CD8-positive, alpha-beta memory T cell (primary cell): Measurements from ENCODE around the gene PTPN22. TPM values are rescaled to one million over a fixed set of nuclear protein-coding genes. Genes with fewer than 3 reads are reported as not detected.

ENCODE experiments used
- CTCF ChIA-PET: fragments of 350-600 bp; sonication (Branson Sonifier 250); formaldehyde crosslinking; loops from one replicate; lab custom pipeline; 2021; ENCODE audit warnings: antibody characterized with exemption; lab: Charles Lee
- POLR2A ChIA-PET: fragments of 350-600 bp; sonication (Branson Sonifier 250); formaldehyde crosslinking; loops from one replicate; lab custom pipeline; 2021; ENCODE audit warnings: antibody characterized with exemption; lab: Charles Lee
- DNase-seq, 5 donors: peaks; one replicate each; pipeline versions ENCODE4 v3.0.0 to v3.0.0-alpha.2; 2020 to 2022; ENCODE audit warnings: mixed read lengths in 1 of 5
- H3K27ac ChIP-seq: one replicate; pipeline ENCODE4 v1.7.0; 2013; ENCODE audit warnings: low read depth, mild to moderate bottlenecking, low read length, moderate library complexity
- H3K27me3 ChIP-seq: 2 replicates; pipeline ENCODE4 v1.7.0; 2013; ENCODE audit warnings: low read length, mild to moderate bottlenecking; ENCODE audit not compliant: insufficient read depth, poor library complexity, severe bottlenecking
- H3K36me3 ChIP-seq: 2 replicates; pipeline ENCODE4 v1.7.0; 2013; ENCODE audit warnings: mild to moderate bottlenecking, low read length, moderate library complexity; ENCODE audit not compliant: insufficient read depth
- H3K4me1 ChIP-seq: 2 replicates; pipeline ENCODE4 v1.7.0; 2013; ENCODE audit warnings: mild to moderate bottlenecking, low read length, moderate library complexity; ENCODE audit not compliant: insufficient read depth
- H3K4me3 ChIP-seq: 2 replicates; pipeline ENCODE4 v1.7.0; 2013; ENCODE audit warnings: mild to moderate bottlenecking, low read length
- H3K9me3 ChIP-seq: 2 replicates; pipeline ENCODE4 v1.7.0; 2013; ENCODE audit warnings: mild to moderate bottlenecking, low read length
- H3K27ac Mint-ChIP-seq, 8 donors: one replicate each; pipeline ENCODE4 v1.8.0; 2020 to 2021; ENCODE audit warnings: mixed read lengths in 8 of 8, mild to moderate bottlenecking in 6 of 8, inconsistent platforms in 3 of 8, moderate library complexity in 3 of 8
- H3K27me3 Mint-ChIP-seq, 2 donors: one replicate each; pipeline ENCODE4 v1.8.0; 2020 to 2021; ENCODE audit warnings: mixed read lengths in 2 of 2, mild to moderate bottlenecking in 1 of 2, moderate library complexity in 1 of 2
- H3K36me3 Mint-ChIP-seq, 3 donors: one replicate each; pipeline ENCODE4 v1.8.0; 2020 to 2021; ENCODE audit warnings: mixed read lengths in 3 of 3, inconsistent platforms in 1 of 3, mild to moderate bottlenecking in 1 of 3
- H3K4me1 Mint-ChIP-seq, 3 donors: one replicate each; pipeline ENCODE4 v1.8.0; 2020 to 2021; ENCODE audit warnings: mixed read lengths in 3 of 3, inconsistent platforms in 1 of 3, mild to moderate bottlenecking in 1 of 3
- H3K4me3 Mint-ChIP-seq, 7 donors: one replicate each; pipeline ENCODE4 v1.8.0; 2020 to 2021; ENCODE audit warnings: mixed read lengths in 7 of 7, mild to moderate bottlenecking in 6 of 7, moderate library complexity in 4 of 7, inconsistent platforms in 2 of 7
- H3K9me3 Mint-ChIP-seq, 5 donors: one replicate each; pipeline ENCODE4 v1.8.0; 2020 to 2022; ENCODE audit warnings: mixed read lengths in 5 of 5, mild to moderate bottlenecking in 3 of 5, moderate library complexity in 2 of 5, inconsistent platforms in 1 of 5
- polyA plus RNA-seq: library from polyadenylated mRNA; unstranded; fragments of 300-500 nt; fragmentation: Illumina TruSeq; gene quantifications from one replicate; pipeline ENCODE4 v1.2.3, GENCODE V29; 2021
- total RNA-seq, 2 experiments: library from RNA; stranded (reverse); gene quantifications; one replicate each; pipeline ENCODE4 v1.2.3, GENCODE V29; 2021

The PTPN22 gene
- total and polyA plus RNA-seq, 3 experiments from 2014 or later = 57.7 to 83.2 (median 66.5) TPM

- Histone ChIP-seq H3K4me3 (peak overlapping the region; percentile 26), H3K4me1 (peaks cover 70% of the 10 kb centered on the region), H3K27ac (peak overlapping the region; percentile 68), H3K36me3 (no peaks in the 10 kb centered on the region), H3K9me3 (no peaks in the 10 kb centered on the region), H3K27me3 (no peaks in the 10 kb centered on the region)
- Mint-ChIP-seq H3K27me3 (no peaks in the 10 kb centered on the region), H3K4me3 (peak overlapping the region; percentile 91 to 96 (median 93)), H3K27ac (peak overlapping the region; percentile 94 to 99 (median 98)), H3K4me1 (peaks cover 72 to 90% (median 84%) of the 10 kb centered on the region in 3 donors), H3K36me3 (peaks cover 0 to 28% (median 8%) of the 10 kb centered on the region in 3 donors), H3K9me3 (no peaks in the 10 kb centered on the region)
- ChIA-PET CTCF (interaction anchor here (0.7 to 1.1 kb wide), 3 partner anchors 9 to 56 kb away, joined by 3 to 6 read pairs (median 3); partner anchors contain the start of genes AP4B1 and HIPK1), POLR2A (interaction anchor here (0.6 to 1.3 kb wide), 2 partner anchors 32 to 60 kb away, joined by 3 to 7 read pairs; partner anchors contain the start of genes AP4B1, DCLRE1B and RSBN1)
- peak in 2 of 5 donors; percentile 15 to 29 for DNase-seq
These were observed 865 bp upstream of the PTPN22 start for GRCh38 chr1:113872219-113872935.

- Mint-ChIP-seq H3K27ac (peak overlapping the region; percentile 94 to 99 (median 98)), H3K27me3 (no peaks in the 10 kb centered on the region), H3K4me1 (peaks cover 78 to 88% (median 87%) of the 10 kb centered on the region in 3 donors), H3K4me3 (peak overlapping the region; percentile 91 to 96 (median 93)), H3K9me3 (no peaks in the 10 kb centered on the region), H3K36me3 (peaks cover 0 to 31% (median 8%) of the 10 kb centered on the region in 3 donors)
- H3K27ac ChIP-seq = peak overlapping the region; percentile 68
- H3K36me3 ChIP-seq = no peaks in the 10 kb centered on the region
- ChIA-PET CTCF (interaction anchor here (1.1 to 2.6 kb wide), 6 partner anchors 10 to 60 kb away, joined by 3 to 13 read pairs (median 4); partner anchors contain the start of genes AP4B1, HIPK1 and RSBN1), POLR2A (interaction anchor here (0.9 to 2.1 kb wide), 2 partner anchors 20 to 60 kb away, joined by 6 read pairs; no protein-coding TSS in a partner anchor)
- no peaks in the 10 kb centered on the region for H3K9me3 ChIP-seq
- peak overlapping the region; percentile 69 for H3K4me3 ChIP-seq
- H3K4me1 ChIP-seq = peaks cover 77% of the 10 kb centered on the region
- no peaks in the 10 kb centered on the region for H3K27me3 ChIP-seq
- DNase-seq = no peak
These were observed 734 bp downstream of the PTPN22 start for GRCh38 chr1:113870778-113871177.

- H3K4me1 Mint-ChIP-seq = peaks cover 69 to 86% (median 83%) of the 10 kb centered on the region in 3 donors
- peaks cover 58% of the 10 kb centered on the region for H3K4me1 ChIP-seq
- H3K36me3 Mint-ChIP-seq = peaks cover 3 to 48% (median 8%) of the 10 kb centered on the region in 3 donors
- H3K4me3 Mint-ChIP-seq = peak overlapping the region; percentile 91 to 96 (median 93)
- no peaks in the 10 kb centered on the region for H3K9me3 Mint-ChIP-seq
- H3K9me3 ChIP-seq = no peaks in the 10 kb centered on the region
- H3K4me3 ChIP-seq = no peak overlapping the region
- no peak overlapping the region for H3K27ac ChIP-seq
- H3K27me3 Mint-ChIP-seq = no peaks in the 10 kb centered on the region
- no peaks in the 10 kb centered on the region for H3K36me3 ChIP-seq
- peak overlapping the region; percentile 0 to 99 (median 98) for H3K27ac Mint-ChIP-seq
- ChIA-PET CTCF (interaction anchor here (0.7 to 2.6 kb wide), 6 partner anchors 11 to 61 kb away, joined by 3 to 9 read pairs (median 4); partner anchors contain the start of genes AP4B1, DCLRE1B and HIPK1), POLR2A (interaction anchor here (0.9 to 2.1 kb wide), 4 partner anchors 10 to 62 kb away, joined by 3 to 6 read pairs (median 4); partner anchors contain the start of gene HIPK1)
- DNase-seq = no peak
- H3K27me3 ChIP-seq = no peaks in the 10 kb centered on the region
These were observed 3.0 kb downstream of the PTPN22 start for GRCh38 chr1:113868387-113869083.

GRCh38 chr1:113861641-113862040, 9.9 kb downstream of the PTPN22 start:
- H3K4me3 Mint-ChIP-seq = peak overlapping the region in 2 of 7 donors; percentile 22 to 37
- peaks cover 3 to 64% (median 11%) of the 10 kb centered on the region in 3 donors for H3K36me3 Mint-ChIP-seq
- H3K4me1 Mint-ChIP-seq = peaks cover 51 to 72% (median 71%) of the 10 kb centered on the region in 3 donors

GRCh38 chr1:113860891-113861290, 10.6 kb downstream of the PTPN22 start:
- H3K4me3 Mint-ChIP-seq = peak overlapping the region in 5 of 7 donors; percentile 6 to 63 (median 20)
- peaks cover 49 to 71% (median 67%) of the 10 kb centered on the region in 3 donors for H3K4me1 Mint-ChIP-seq
- H3K9me3 Mint-ChIP-seq = no peaks in the 10 kb centered on the region
- ChIA-PET POLR2A (interaction anchor here (0.7 kb wide), 1 partner anchor 11 kb away, joined by 3 read pairs; no protein-coding TSS in a partner anchor), CTCF (interaction anchor here (1.8 to 2.4 kb wide), 2 partner anchors 9 to 43 kb away, joined by 4 to 15 read pairs; partner anchors contain the start of gene AP4B1)
- Histone ChIP-seq H3K36me3 (peaks cover 10% of the 10 kb centered on the region), H3K27me3 (no peaks in the 10 kb centered on the region), H3K27ac (peak overlapping the region; percentile 17), H3K9me3 (no peaks in the 10 kb centered on the region), H3K4me3 (no peak overlapping the region), H3K4me1 (peaks cover 20% of the 10 kb centered on the region)
- peak overlapping the region; percentile 76 to 90 (median 78) for H3K27ac Mint-ChIP-seq
- H3K36me3 Mint-ChIP-seq = peaks cover 3 to 70% (median 17%) of the 10 kb centered on the region in 3 donors
- H3K27me3 Mint-ChIP-seq = no peaks in the 10 kb centered on the region
- no peak for DNase-seq

More at GRCh38 chr1:113861641-113862040, 9.9 kb downstream of the PTPN22 start:
- Histone ChIP-seq H3K4me3 (no peak overlapping the region), H3K27me3 (no peaks in the 10 kb centered on the region), H3K9me3 (no peaks in the 10 kb centered on the region), H3K4me1 (peaks cover 24% of the 10 kb centered on the region), H3K27ac (no peak overlapping the region), H3K36me3 (peaks cover 10% of the 10 kb centered on the region)
- ChIA-PET CTCF (interaction anchor here (1.1 kb wide), 1 partner anchor 13 kb away, joined by 3 read pairs; no protein-coding TSS in a partner anchor), POLR2A (no interaction called here)
- Mint-ChIP-seq H3K27ac (peak overlapping the region in 7 of 8 donors; percentile 18 to 90 (median 61)), H3K9me3 (no peaks in the 10 kb centered on the region), H3K27me3 (no peaks in the 10 kb centered on the region)
- DNase-seq = no peak

- Mint-ChIP-seq H3K27ac (peak overlapping the region; percentile 77 to 90 (median 82)), H3K27me3 (no peaks in the 10 kb centered on the region), H3K4me3 (peak overlapping the region in 6 of 7 donors; percentile 1 to 75 (median 62)), H3K4me1 (peaks cover 38 to 59% (median 54%) of the 10 kb centered on the region in 3 donors), H3K36me3 (peaks cover 3 to 69% (median 19%) of the 10 kb centered on the region in 3 donors), H3K9me3 (no peaks in the 10 kb centered on the region)
- DNase-seq = no peak
- ChIA-PET CTCF (interaction anchor here (1.2 to 2.4 kb wide), 4 partner anchors 10 to 44 kb away, joined by 3 to 15 read pairs (median 4); partner anchors contain the start of gene AP4B1), POLR2A (interaction anchor here (0.6 to 1.1 kb wide), 6 partner anchors 15 to 116 kb away, joined by 3 to 7 read pairs (median 3); partner anchors contain the start of gene HIPK1)
- Histone ChIP-seq H3K27me3 (no peaks in the 10 kb centered on the region), H3K27ac (peak overlapping the region; percentile 11), H3K4me3 (no peak overlapping the region), H3K9me3 (no peaks in the 10 kb centered on the region), H3K36me3 (peaks cover 13% of the 10 kb centered on the region), H3K4me1 (peaks cover 20% of the 10 kb centered on the region)
These were observed 11.9 kb downstream of the PTPN22 start for GRCh38 chr1:113859478-113860175.
